Peyer's patch (tissue), 4 donors: ENCODE data around the gene OPCML.

Source experiments
- CTCF ChIP-seq, 6 experiments: fragments of 450-650 bp in 4 of 6; fragments of 200-600 bp in 2 of 6; sonication (generic) in 1 of 6; IDR thresholded peaks; one replicate each; pipeline ENCODE4 v1.5.1; 2017 to 2019; ENCODE audit warnings: antibody characterized with exemption in 6 of 6, mild to moderate bottlenecking in 3 of 6, moderate library complexity in 1 of 6
- POLR2A ChIP-seq, 2 donors: fragments of 450-650 bp; IDR thresholded peaks; one replicate each; pipeline ENCODE4 v1.5.1; 2017; ENCODE audit warnings: antibody characterized with exemption in 2 of 2, mild to moderate bottlenecking in 2 of 2, moderate library complexity in 2 of 2

- TF ChIP-seq POLR2A (IDR thresholded peaks at IDR 0.05) (no peak), CTCF (IDR thresholded peaks at IDR 0.05) (no peak)
Measured at GRCh38 chr11:132379540-132379939, 1152.8 kb downstream of the OPCML start.
